C4-2B (cell line): ENCODE data around the gene UFD1.

Experiments used
- H3K27ac ChIP-seq: fragments of 450-650 bp; 2 replicates; pipeline ENCODE4 v1.5.1; 2017
- ZFX ChIP-seq: fragments of 450-650 bp; IDR thresholded peaks from 2 replicates; pipeline ENCODE4 v1.6.1; 2017
- TF ChIP-seq, protein P1 (sequence below): fragments of 450-650 bp; conservative IDR thresholded peaks from 2 replicates; pipeline ENCODE4 v1.5.1; 2017; ENCODE audit warnings: mild to moderate bottlenecking

UFD1 gene

DNA sequence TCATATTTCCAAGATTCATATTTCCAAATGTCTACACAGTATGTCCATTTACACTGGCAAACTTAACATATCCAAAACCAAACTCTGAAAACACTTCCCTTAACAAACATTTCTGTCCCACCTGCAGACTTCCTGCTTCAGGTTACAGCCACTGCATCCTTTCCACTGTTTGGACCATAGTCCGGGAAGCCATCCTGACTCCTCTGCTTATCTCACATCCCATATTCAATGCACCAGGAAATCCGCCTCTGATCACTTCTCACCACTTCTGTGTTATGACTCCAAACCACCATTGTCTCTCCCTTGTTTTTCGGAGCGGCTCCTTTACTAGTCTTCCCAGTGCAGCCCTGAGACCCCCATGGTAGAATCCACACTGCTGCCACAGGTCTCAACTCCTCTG lies 77.5 kb downstream of the UFD1 start:
- TF ChIP-seq, protein P1, sequence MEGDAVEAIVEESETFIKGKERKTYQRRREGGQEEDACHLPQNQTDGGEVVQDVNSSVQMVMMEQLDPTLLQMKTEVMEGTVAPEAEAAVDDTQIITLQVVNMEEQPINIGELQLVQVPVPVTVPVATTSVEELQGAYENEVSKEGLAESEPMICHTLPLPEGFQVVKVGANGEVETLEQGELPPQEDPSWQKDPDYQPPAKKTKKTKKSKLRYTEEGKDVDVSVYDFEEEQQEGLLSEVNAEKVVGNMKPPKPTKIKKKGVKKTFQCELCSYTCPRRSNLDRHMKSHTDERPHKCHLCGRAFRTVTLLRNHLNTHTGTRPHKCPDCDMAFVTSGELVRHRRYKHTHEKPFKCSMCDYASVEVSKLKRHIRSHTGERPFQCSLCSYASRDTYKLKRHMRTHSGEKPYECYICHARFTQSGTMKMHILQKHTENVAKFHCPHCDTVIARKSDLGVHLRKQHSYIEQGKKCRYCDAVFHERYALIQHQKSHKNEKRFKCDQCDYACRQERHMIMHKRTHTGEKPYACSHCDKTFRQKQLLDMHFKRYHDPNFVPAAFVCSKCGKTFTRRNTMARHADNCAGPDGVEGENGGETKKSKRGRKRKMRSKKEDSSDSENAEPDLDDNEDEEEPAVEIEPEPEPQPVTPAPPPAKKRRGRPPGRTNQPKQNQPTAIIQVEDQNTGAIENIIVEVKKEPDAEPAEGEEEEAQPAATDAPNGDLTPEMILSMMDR: no peak
- TF ChIP-seq ZFX: no peak
- H3K27ac ChIP-seq: no peak overlapping the region

DNA sequence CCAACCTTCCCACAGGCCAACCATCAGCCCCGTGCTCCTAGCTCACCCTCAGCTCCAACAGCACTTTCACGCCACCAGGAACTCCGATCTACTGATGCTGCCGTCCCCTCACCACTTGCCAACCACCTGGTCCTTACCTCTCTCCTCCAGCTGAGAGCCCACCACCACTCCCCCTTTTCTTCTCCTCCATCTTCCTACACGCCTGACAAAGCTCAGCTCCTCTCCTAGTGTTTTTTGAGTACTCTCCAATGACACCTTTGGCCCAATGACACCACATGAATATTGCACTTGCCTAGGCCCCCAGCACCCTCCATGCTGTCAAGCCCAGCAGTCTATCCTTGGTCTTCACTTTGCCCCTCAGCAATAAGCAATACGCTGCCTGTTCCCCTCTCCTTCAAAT lies 78.1 kb downstream of the UFD1 start:
- TF ChIP-seq, protein P1: no peak
- TF ChIP-seq ZFX: no peak

More for the DNA sequence above, 78.1 kb downstream of the UFD1 start:
- no peak overlapping the region for H3K27ac ChIP-seq
